NCI-H82 treated with DMSO at 0.1 percent for 48 hours (cell line): Measurements from ENCODE around the gene HOXB6.

Experiments
- DNase-seq: peaks from one replicate; lab custom pipeline; 2025; ENCODE audit not compliant: unreplicated experiment; lab: John Stamatoyannopoulos, UW

The HOXB6 gene

DNA sequence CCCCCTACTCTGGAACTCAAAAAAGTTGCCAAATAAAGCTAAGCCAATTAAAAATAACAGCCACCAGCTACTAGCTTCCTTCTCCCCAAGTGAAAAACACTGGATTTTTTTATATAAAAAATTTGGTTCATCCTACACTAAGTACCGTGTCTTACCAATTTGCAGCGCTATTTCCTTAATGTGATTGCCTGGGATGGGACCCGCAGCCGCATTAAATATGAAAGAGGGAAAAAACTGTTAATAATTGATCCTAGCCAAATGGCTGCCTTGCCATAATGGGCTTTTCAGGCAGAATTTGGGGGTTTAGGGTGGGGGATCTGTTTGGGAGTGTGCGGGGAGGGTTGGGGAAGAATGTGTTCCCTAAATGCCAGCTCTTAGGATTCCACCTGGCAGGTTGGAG, 19.3 kb upstream of the HOXB6 start:
- DNase-seq, result no peak

DNA sequence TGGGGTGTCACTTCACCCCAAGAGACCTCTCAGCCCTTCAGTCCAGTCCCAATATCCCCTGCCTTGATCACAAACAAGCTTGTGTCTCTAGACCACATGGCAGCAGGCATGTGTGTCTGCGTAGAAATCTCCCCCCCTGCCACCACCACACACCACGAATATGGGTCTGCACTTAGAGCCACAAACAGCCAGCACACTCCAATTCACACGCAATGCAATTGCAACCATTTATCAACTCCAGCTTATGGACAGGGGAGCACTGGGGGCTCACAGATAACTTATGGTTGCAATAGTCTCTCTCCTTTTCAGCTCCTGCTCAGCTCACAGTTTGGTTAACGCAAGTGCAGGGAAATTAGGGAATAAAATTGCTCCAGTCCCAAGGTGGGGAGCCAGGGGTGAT, 18.8 kb upstream of the HOXB6 start:
- no peak for DNase-seq

DNA sequence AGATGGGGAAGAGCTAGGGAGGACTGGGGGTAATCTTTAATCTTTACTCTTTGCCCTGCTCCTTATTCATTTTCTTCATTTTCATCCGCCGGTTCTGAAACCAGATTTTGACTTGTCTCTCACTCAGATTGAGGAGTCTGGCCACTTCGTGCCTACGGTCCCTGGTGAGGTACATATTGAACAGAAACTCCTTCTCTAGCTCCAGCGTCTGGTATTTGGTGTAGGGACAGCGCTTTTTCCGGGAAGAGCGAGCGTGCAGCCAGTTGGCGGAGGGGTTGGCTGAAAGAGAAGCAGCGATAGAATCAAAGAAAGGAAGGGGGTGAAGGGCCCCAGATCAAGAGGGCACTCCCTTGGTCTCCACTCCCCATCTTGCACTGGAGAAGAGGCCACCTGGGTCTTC, 18.1 kb upstream of the HOXB6 start:
- no peak for DNase-seq

DNA sequence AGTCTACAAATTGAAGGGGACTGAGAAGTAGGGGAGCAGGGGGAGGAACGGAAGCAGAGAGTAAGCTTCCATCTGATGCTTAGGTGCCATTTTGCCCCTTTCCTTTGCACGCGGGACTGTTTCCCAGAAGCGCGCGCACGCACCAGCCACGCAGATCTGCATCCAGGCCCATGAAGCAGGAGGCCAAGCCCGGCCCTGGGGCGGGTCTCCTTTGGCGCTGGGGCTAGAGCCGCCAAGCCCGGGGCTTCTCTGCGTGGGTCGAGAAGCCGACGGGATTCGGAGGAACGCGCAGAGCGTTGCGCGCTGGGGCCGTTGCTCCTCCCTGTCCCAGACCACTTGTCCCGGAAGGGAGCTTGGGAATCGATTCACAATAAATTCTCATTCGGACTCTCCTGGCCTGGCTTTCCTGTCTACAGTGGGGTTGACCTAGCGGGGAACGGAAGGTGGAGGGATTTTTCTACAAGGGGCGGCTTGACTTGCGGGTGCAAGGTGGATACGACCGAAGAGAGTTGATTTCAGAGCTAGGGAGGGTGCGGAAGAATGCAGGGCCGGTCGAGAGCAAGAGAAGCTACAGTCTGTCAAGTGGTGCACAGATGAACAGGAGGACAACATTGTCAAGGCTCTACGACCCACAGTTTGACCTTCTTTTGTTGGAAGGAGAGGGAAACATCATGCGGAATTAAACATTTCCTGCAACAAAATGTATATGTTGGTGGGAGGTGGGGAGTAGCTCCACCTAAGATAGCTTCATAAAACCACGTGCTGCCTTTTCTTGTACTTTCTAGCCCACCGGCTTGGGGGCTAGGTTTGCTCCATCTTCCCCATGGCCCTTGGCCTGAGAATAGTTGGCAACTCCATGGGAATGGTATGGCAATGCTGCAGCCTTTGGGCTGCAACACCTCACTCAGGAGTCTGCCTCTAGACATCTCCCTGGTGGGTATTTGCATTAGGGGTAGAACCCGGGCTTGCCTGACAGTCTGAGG, 16.9 kb upstream of the HOXB6 start:
- no peak for DNase-seq

DNA sequence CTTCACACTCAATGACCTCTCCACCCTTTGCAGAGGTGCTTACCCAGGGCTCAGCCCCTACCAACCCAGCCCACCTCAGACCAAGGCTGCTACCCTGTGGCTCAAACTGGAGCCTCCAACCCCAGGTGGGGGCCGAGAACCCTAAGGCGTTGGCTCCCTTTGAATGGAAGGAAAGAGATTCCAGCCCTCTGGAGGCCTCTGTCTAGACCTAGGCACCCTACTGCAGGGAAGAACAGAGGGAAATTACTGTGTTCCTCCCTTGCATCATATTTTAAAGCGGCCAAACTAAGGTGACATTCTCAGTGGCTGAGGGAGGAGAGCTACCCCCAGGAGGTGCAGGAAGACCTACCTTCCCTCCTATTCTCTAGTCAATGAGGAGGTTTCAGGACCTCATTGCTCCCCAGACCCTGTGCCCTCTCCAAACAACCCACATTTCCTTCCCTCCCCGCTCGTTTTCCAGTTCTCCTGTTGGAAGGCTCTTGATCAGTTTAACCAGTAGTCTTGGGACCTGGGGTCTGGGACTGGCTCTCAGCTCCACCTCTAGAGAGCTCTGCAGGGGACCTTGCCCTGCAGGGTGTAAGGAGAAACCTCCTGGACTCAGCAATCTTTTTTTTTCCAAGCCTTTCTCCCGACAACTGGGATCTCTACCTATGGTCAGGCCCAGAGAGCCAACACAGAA, 15.8 kb upstream of the HOXB6 start:
- no peak for DNase-seq

DNA sequence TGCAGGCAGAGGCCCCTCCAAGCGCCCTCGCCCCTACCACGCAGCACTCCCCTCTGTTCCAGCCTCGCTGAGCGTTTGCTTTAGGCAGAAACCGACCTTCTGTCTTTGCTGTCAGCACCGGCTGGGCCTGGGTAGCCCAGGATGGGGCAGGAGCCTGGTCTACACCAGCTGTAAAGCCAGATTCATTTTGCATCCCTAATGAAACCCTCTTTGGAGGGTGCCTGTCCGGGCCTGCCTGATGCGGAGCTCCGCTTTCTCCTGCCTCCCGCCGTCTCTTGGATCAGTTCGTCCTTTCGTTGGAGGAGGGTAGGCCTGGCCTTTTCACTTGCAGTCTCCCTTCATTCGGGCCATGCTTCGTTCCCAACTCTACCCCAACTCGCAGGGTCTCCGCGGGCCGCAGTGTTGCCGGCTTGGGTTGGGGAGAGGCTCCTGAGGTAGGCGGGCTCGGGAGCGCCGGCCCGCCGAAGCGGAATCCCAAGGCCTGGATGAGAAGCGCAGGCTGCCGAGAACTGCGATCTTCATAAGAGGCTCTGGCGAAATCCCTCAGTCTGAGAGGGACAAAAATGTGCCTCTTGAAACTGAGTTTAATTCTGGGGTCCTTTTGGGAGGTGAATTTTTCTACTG, 15.2 kb upstream of the HOXB6 start:
- DNase-seq, result no peak

DNA sequence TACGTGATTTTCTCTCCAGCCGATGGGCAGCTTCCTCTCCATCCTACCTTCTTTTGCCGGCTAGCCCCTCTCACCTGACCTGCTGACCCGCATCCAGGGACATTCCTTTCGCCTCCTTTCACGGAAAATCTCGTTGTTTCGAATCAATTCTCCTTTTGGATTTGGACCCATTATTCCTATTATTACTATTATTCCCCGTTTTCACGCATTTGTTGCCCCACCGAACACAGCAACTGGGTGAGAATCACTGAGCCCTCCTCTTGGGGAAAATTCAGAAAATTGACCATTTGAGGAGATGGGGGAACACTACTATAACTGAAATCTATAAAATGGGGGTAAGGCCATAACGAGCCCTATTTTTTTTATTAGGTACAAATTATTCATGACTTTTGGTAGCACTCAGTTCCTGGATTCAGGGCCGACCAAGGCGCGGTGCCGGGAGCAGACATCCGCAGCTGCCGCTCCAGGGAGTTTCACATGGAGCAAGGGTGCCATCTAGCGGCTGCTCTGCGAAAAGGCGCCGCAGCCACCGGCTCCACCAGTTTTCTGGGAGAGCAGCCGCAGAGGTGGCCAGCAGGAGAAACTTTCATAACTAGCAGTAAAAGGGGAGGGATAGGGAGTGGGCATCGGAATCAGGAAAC, 13.6 kb upstream of the HOXB6 start:
- DNase-seq, result peak; percentile 30

DNA sequence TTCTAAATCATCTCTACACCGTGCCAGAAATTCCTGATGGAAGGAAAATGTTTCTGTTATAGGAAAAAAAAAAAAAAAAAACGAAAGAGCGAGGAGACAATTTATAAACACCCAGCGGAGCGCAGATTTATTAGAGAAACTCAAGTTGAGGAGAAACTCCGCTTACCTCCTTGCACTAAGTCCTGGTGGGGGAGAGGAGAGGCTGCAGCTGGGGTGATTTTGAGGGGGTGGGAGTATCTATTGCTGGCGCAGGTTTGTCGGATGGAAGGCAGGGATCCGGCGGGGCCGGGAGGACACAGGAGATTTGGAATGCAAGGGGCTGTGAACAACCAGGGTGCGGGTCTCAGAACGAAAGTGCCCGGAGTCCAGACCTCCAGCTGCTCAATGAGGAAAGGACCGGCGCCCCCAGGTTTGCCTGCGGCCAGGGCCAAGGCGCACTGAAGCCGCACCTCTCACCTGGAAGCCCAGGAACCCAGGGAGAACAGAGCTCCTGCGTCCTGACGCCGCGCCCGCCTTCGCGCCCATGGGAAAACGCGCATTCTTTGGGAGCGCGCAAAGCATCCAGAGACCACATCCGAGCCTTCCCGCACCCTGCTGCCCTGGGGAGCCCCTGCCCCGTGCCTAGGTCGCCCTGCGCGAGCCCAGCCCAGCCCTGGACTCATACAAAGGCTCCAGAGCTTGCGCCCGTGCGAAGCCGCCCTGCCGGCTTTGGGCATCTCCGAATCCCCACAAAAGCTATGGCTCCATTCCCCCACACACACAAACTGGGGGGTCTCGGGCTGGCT, 12.9 kb upstream of the HOXB6 start:
- no peak for DNase-seq

DNA sequence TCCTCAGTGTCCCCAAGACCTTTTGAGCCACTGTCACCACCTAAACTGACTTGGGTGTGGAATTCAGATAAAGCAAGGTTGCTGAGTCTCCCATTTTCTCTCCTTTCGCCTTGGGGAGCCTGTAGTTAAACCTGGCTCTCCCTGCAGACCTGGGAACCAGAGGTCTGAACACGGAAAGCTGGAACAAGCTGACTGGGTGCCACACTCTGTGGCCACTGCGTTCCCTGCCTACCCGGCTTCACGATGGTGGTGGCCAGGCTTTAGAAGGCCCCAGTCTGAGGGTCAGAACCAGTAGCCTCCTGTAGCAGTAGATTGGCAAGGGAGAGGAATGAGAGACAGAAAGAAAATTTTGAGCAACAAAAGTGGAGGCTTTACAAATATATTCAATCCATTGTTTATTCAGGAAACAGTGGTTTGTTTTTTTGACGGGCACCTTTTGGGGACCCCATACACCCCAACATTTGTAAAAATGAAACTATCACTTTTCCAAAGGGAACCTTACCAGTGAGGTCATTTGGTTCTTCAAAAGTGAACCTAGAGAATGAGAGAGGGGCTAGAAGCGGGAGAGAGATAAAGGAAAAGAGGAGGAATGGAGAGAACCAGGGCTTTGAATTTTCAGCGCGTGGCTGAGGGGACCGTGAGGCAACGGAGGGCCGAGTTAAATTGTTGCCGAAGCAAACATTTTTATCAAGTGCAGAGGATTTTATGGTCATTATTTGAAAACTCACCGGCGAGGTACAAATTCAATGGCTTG, 12.1 kb upstream of the HOXB6 start:
- DNase-seq, result no peak

DNA sequence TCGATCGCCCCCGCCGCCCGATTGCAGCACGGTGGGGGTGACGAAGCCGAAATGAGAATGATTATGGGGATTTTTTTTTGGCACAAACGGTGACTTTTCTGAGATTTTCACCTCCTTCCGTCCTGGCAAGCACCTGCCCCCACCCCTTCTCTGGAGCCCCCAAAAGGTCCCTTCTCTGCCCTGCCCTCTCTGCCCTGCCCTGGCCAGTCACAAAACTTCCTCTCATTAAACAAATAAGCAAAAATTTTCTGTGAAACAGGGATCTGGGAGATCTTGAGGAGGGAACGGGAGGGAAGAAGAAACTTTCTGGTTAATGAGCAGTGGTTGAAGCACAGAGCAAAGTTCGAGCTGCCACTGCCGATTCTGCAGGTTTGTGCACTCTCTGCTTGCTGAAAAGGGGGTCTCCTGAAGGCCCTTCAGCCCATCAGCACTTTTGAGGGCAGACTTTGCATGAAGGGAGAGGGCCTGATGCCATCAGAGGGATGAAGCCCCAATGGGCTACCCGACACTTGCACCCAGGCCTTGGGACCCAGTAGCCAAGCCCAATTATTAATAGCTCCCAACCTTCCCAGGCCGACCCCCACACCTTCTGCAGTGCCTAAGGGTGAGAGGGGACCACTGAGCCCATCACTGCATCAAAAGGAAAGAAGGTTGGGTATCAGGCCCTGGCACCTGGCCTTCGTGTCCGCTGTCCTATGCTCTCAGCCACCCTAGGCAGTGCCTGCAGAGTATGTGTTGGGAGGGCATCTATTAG, 11.4 kb upstream of the HOXB6 start:
- no peak for DNase-seq

DNA sequence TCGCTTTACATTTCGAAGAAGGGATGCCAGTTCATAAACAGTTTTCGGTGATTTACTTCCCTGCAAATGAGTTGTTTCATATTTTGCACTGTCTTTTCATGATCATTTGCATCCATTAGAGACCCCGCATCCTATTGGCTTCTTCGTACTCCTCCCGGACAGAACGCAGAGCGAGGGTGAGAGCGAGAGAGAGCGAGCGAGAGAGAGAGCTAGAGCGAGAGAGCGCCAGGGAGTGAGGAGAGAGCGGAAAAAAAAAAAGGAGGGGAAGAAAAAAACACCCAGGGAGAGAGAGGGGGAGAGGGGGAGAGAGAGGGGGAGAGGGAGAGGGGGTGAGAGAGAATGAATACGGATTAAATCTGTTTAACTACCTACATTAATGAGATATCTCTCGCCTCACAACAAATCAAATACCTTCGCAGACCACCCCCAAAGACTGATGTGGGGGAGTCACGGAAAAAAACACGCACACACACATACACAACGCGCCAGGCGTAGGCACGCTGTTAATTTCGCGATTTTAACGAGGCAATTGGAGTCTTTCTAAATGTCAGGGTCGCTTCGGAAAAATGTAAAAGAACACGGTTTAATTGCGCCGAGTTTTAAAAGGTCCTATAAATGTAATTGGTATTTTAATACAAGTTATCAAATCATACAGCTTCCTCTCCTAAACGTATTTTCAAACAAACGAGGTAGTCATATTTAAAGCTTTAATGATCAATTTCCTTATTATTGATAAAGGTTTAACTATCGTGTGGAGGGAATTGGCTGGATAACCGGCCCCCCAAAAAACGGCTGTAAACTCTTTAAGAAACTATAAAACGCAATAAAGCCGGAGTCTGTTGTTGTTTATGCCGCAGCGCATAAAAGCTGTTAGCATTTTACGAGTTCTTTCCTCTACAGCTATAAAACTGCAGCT, 10.5 kb upstream of the HOXB6 start, which contains the start of gene HOXB8:
Gene HOXB8 (minus strand): TSS at position 246 of the 916 bp plus-strand sequence. CDS start 588 bp downstream, outside the sequence.
- DNase-seq, result no peak

DNA sequence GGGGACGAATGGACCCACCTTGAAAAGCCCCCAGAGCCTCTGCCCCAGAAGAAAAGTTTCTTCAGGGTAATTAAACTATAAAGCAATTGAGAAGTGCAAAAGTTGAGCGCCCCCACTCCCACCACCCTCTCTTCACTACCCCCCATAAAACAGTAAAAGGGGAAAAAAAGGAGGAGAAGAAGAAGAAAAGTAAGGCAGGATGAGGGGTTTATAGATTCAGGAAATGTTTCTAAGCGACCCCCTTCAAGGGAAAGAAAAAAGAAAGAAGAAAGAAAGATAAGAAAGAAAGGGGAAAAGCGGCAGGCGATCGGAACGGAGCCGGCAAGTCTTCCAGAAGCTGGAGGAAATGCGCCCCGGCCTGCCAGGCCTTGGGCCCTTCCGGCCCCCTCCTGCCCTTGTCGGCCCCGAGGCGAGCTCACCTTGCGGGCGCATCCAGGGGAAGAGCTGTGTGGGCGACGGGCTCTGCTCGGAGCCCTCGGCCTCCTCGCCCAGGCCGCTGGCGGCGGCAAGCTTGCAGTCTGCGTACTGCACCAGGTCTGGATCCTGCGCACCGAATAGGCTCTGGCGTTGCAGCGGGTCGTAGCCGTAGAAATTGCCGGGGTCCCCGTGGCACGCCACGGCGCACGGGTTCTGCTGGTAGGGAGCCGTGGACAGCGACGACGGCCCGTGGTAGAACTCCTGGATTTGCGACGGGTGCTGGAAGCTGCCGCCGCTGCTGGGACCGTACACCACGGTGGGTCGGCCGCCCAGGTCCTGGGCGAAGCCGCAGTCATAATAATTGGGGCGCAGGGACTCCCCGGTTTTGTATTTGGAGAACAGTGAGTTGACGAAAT, 9.3 kb upstream of the HOXB6 start:
- no peak for DNase-seq

DNA sequence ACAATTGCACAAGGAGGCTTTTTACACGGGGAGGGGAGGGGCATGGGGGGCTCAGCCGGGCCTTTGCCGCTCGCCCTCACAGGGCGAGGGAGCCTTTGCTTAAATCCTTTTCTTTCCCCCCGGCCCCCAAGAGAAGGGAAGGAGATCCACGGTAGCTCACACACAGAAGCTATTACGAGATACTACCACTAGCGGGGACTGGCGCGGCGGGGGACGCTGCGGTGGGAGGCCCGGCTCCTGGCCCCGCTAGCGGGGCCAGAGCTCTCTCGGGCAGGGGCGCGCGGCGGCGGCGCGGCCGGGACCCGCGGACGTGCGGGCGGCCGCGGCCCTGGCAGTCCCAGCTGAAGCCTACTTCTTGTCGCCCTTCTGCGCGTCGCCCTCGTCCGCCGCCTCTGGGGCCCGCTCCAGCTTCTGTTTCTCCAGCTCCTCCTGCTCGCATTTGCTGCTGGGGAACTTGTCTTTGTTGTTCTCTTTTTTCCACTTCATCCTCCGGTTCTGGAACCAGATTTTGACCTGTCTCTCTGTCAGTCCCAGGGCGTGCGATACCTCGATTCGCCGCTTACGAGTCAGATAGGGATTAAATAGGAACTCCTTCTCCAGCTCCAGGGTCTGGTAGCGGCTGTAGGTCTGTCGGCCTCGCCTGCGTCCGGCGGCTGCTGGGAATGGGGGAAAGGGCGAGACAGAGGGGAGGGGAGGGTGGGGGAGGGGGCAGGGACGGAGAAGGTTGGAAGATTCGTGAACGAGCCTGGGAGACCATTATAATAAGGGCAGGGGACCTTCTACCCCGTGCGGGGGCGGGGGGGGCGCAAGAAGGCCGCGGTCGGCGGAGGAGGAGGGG, 8.3 kb upstream of the HOXB6 start:
- no peak for DNase-seq

DNA sequence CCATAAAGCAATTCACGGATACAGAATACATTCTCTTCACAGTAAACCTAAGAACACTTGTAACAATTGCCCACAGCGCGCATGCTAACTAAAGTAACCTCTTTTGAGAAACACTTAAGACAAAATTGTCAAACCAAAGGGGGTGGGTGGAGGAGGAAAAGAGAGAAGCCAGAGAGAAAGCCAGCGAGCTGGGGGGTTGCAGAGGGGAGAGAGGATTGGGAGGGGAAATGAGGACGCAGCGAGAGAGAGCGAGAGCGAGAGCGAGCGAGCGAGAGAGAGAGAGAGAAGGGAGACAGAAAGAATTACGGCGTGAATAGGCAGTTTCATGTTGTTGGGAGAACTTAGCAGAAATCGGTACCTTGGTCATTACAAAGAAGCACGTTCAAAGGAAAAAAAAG, 7.7 kb upstream of the HOXB6 start:
- DNase-seq, result no peak

DNA sequence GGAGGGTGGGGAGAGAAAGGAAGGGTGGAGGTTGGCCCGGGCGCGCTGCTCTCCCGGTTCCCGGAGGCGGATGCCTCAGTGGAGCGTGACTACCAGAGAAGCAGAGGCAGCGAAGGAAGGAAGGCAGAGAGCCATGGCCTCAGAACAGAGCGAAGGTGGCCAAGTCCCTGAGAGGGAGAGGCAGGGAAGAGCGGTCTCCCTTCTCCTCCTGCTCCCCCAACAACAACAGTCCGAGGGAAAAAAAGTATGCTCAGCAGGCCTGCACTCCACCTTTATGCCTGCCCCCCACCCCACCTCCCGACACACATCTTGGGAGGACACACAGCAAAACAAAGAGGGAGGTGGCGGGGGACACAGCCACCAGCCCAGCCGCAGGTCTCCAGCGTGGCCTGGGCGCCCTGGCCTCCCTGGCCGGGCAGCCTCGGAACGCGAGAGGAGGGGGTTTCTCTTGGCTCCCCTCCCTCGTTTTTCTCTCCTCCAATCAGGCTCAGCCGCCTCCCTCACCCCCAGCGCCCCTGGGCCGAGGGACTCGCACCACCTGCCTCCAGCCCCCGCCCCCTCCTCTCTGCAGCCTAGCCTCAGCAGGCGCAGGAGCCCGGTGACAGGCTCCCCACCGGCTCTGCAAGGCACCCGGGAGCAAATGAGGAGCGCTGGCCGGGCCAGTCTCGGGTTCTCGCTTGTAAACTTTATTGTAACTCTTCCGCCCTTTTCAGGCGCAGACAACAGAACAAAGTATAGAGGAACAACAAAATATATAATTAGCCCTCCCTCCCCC, 7.1 kb upstream of the HOXB6 start:
- DNase-seq, result no peak
